IPS-NIHi7 (cell line): ENCODE data around the gene C13orf46.
"Not testable (repeated sequence)": the region's sequence is repeated elsewhere in the genome, so short reads cannot be mapped to it uniquely, and the experiment has no call there.

Experiments
- DNase-seq: peaks from one replicate; pipeline ENCODE4 v3.0.0; 2012; ENCODE audit warnings: mixed read lengths; ENCODE audit errors: extremely low spot score

C13orf46 gene

DNA sequence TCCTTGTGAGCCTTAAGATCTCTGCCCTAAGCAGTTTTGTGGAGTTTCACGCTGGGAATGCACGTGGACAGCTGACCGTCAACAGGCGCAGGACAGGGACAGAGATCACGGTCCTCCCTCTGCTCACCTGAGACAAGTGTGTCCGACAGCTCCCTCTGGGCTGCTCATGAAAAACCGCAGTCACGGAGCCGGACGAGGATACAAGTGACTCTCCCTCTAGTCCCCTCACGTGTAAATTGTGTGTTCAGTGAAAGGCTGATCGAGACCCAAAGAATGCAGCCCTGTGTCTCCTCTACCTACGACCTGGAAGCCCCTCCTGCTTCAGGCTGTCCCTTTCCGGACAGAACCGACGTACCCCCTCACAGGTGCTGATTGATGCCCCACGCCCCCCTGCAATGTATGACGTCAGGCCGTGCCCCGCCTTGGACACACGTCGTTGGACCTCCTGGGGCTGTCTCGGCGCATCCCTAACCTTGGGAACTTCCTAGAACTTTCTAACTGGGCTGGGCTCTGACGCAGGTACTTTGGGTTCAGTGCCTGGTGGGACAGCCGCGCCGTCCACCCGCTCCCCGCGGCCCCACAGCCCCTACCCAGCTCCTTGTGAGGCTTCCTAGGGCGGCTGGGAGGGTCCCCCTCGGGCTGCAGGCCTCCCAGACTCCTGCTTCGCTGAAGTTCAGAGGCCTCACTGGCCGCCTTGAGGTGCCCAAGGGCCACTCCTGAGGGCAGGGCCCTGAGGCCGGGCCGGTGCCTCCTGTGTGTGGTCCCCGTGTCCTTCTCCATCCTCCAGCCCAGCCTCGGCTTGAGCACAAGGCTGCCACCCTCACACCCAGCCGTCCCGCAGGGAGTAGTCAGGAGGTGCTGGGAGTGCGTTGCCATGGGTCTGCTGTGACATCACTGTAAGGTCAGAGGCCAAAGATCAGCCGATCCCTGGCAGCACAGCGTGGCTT lies at the start of gene C13orf46:
Gene C13orf46, minus strand, starts transcription at position 859 of the 947 bp plus-strand sequence. Its CDS starts 79 bp downstream, at position 780.
- DNase-seq, result no peak

DNA sequence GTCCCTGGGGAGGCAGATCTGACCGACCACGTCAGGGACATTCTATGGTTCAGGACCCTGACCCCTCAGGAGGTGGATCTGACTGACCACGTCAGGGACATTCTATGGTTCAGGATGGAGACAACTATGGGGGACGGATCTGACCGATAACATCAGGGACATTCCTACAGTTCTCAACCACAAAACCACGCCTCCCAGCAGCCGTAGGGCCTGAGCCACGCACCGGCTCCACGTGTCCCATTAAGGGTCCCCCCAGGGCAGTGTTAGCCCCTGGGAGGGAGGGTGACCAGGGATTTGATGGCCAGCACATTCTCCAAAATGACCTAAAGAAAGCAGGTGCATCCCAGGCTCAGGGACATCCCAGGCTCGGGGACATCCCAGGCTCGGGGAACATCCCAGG lies 49.0 kb upstream of the C13orf46 start:
- no peak for DNase-seq

DNA sequence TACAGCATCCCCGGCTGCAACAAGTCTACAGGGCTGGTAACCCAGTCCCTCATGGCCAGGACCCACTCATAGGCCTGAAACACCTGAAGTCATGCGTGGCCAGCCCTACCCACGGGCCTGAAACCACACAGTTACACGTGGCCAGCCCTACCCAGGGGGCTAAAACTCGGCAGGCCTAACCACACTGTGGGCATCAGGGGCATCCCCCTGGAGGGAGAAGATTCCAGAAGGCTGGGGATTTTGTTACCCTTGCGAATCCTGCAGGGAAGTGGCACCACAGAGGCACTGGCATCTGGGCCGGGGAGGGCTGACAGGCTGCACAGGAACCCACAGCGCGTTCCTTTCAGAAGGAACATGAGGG lies 48.4 kb upstream of the C13orf46 start:
- no peak for DNase-seq

DNA sequence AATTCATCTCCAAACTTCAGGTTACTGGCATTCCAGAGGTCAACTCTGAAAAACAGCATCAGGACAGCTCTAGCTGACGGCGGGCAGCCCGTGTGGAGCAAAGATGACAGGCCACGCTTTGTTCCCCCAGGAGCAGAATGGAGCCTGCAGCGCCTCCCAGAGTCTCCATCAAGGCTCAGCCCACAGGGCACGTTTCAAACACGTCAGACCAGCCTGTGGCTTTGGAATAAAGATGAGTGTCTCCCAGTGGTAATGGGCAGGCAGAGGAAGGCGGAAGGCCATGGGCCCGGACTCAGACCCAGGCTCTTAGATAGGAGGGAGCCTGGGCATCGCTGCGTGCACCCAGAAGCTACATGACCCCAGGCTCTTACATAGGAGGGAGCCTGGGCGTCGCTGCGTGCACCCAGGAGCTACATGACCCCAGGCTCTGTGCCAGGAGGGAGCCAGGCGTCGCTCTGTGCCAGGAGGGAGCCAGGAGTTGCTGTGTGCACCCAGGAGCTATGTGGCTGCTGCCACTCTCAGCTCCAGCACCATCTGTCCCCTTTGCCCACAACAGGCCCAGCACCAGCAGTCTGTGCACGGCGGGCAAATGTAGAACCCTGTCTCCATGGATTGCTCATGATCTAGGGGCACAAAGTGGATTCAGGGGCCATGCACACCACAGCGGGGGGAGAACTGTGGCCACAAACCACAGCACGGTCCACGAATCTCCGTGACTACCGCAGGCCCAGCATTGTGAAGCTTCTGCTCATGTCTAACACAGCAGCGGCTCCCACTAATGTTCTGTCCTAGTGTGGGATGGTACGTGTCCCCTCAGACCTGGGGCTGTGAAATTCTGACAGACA lies 47.8 kb upstream of the C13orf46 start:
- no peak for DNase-seq

DNA sequence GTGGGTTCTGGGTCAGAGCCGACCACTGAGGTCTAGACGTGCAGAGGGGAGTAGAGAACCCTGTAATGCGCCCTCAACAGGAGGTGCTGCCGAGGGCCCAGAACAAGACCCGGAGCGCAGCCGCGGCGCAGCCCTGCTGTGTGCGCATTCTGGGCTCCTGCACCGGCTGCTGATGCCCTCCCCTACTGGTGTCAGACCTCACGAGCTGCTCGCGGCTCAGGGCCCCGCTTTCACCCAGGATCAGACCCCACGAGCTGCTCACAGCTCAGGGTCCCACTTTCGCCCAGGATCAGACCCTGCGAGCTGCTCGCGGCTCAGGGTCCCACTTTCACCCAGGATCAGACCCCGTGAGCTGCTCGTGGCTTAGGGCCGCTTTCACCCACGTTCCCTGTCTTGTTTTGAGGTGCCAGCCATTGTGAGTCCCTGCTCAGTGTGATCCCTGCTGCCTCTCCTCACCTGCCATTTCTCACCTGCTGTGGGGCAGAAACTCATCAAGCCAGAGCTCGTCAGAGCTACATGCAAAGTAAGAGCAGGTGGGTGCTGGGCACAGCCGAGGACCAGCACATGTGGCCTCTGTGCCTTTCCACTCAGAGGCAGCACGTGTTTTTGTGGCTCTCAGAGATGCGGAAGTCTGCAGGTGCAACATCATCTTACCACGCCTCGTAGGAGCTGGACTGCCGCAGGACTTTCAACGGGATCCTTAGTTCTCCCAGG lies 47.0 kb upstream of the C13orf46 start:
- DNase-seq, result no peak

DNA sequence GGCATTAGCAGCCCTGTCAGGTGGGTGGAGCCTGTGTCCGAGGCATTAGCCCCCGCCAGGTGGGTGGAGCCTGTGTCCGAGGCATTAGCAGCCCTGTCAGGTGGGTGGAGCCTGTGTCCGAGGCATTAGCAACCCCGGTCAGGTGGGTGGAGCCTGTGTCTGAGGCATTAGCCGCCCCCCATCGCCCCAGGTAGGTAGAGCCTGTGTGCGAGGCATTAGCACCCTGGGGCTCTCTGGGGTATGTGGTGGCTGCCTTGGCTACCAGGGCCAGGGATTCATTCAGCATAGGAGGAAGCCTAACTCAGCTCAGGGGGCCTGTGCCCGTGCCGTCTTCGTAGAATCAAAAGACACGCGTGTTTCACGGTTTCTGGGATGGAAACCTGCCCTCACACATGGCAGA lies 46.3 kb upstream of the C13orf46 start:
- DNase-seq, result not testable (repeated sequence)

DNA sequence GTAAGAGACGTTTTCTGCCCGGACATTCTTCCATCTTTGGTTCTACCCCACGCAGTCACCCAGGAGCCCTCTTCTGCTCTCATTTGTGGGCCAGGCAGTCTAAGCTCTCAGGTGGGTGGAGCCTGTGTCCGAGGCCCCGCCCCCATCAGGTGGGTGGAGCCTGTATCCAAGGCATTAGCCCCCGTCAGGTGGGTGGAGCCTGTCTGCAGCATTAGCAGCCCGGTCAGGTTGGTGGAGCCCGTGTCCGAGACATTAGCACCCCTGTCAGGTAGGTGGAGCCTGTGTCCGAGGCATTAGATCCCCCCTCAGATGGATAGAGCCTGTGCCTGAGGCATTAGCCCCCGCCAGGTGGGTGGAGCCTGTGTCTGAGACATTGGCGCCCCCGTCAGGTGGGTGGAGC lies 45.5 kb upstream of the C13orf46 start:
- DNase-seq, result peak; percentile 82

DNA sequence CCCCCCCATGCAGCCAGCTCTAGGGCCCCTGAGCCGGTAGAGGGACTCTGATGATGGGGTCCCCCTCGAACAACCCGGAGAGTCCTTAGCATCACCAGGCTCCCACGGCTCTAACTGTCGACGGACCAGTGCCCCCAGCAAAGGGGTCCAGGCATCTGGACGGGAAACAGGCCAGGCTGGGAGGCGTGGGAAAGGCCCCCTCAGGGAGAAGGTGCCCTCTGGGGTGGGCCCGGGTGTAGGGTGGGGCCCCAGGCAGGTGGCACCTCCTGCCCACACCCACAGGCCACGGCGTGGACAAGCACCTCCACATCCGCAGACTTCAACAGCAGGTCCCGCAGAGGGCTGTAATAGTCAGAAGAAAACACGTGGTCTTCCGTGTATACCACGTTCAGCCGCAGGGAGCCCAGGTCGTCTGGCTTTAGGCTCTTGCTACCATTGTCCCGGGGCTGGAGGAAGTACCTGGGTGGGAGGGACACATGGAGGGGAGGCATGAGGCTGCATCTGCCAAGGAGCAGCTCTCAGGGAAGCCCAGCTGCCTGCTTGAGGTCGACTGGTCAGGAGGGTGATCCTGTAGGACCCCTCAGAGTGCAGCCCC lies 44.7 kb upstream of the C13orf46 start:
- no peak for DNase-seq

DNA sequence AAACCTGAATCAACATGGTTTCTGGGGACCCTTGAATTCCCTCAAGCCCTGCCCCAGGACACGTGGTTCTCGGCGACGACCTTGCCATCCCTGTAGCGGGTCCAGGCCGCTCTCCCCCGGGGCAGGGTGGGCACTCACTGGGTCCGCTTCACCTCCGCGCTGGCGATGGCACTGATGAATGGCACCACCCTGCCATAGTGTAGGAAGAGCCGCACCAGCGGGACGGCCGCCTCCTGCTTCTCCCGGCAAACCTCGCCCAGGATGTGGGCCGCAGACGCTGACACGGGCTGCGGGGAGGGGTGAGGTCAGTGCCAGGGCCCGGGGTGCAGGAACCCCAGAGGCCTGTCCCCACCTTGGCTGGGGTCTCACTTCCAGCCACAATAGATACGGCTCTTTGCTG lies 44.1 kb upstream of the C13orf46 start:
- DNase-seq, result no peak

DNA sequence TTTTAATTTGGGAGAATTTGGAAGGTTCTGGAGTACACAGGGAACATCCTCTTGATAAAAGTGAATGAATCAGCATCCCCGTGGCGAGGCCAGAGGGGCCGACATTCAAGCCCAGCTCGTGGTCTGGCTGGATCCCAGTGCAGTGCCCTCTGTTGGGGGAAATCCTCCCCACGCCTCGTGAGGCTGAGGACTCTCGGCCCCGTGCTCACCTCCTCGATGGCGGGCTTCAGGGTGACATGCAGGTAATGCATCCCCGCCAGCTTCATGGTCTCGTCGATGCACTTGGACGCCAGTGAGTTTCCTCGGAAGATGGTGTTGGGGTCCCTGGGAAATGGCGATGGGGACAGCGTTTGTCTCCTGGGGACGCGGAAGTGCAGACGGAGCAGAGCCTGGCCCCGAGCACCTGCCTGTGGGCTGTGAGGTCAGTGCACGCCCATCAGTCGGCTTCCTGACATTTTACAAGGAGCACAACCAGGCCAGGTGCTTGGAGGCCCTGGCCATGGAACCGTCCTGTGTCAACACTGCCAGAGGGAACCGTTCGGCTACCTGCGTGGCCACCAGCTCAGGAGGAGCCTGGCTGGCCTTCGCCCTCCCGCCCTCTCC lies 43.3 kb upstream of the C13orf46 start:
- DNase-seq, result peak; percentile 63

DNA sequence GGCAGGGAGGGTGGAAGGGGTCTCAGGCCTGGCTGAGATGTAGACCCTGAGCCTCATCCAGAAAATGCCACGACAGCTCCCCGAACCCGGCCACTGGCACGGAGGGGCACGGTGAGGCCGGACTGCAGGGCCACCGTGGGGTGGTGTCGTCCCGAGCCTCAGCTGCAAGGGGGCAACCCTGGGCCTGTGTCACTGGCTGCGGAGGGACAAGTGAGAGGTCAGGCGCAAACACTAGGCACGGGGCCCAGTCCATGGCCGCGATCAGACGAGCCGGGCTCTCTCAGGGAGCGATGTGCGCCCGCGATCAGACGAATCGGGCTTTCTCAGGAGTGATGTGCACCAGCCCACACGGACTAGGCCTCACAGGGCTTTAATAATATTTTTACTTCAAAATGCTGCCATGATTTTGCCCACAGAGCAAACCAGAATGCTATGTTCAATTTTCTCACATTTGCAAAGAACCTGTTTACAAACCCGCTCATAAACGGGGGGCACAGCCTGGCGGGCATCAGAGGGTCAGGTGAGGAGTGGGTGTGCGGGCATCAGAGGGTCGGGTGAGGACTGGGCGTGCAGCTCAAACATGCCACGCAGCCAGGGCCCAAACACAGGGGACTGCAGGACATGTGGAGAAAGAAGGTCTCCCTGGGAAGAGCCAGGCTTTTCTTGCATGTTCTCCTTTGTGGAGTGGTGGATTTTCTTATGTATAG lies 42.6 kb upstream of the C13orf46 start:
- no peak for DNase-seq

DNA sequence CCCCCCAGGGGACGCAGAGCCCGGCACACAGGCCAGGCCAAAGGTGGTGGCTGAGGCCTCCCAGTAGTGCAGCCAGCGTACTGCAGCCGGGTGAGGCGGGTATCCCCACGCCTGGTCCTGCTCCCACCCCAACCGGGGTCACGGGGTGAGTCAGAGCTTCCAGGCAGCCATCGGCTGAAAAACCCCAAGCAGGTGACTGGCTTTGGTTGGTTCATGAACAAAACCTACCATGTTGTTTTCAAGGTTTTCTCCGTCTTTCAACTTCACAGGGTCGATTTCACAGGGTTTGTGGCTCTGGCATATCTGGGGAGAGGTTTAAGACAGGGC lies 42.1 kb upstream of the C13orf46 start:
- no peak for DNase-seq

DNA sequence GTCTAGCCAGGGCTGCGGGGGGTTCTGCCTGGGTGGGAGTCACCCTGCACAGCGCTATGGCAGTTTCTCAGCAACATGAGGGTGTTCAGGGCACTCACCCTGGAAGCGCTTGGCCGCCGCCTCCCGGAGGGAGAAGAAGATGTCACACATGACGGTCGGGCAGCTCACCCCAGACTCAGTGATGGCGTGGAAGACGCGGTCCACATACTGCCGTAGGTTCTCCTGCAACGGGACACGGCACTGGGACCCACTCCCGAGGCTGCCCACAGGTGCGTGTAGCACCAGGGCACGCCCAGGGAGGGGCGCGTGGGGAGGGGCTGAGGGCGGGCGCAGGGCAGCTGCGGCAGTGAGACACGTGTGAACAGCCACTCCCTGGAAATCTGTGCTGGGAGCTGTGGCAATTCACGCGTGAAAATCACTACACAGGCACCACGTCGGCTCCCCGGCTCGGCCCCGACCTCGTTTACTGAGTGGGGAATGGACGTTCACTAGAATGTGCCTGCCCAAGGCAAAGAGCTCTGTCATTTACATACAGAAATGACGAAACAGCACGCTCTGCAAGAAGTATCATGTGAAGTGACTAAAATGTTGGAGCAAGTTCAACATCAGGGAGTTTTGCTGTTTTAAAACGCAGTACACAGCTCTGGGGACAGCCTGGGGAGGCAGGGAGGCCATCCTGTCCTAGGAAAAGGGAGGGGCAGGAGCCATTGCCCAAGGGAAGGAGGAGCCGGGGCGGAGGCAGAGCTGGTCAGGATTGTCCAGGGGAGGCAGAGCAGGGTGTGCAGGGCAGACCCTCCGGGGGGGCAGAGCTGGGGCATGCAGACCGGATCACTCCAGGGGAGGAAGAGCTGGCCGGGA lies 41.5 kb upstream of the C13orf46 start:
- DNase-seq, result no peak

DNA sequence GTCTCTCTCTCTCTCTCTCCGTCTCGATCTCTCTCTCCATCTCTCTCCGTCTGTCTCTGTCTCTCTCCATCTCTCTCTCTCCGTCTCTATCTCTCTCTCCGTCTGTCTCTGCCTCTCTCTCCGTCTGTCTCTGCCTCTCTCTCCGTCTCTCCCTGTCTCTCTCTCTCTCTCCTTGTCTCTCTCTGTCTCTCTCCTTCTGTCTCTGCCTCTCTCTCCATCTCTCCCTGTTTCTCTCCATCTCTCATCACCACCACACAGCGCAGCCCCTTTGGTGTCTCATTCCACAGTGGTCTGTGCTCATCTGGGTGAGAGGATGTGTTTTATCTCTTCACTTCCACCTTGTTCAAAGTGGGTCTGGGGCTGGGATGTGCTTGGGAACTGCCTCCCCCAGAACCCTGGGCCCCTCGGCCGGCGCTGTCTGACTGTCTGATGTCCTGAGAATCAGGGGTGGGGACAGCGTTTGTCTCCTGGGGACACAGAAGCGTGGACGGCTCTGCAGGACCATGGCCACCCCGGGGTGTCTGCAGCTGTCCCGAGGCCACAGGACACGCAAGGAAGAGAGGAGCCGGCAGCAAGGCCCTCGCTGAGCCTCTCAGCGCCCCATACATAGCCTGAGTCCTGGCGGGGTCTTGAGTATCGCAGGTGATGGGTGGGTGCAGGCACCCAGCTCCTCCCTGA lies 40.2 kb upstream of the C13orf46 start:
- no peak for DNase-seq

DNA sequence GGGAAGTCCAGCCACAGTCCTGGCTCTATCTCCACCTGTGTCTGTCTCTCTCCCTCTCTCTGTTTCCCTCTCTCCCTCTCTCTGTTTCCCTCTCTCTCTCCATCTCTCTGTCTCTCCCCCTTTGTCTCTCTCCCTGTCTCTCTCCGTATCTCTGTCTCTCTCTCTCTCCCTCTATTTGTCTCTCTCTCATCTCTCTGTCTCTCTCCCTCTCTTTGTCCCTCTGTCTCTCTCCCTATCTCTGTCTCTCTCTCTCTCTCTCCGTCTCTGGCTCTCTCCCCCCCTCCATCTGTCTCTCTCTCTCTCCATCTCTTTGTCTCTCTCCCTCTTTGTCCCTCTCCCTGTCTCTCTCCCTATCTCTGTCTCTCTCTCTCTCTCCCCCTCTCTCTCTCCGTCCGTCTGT lies 39.5 kb upstream of the C13orf46 start:
- no peak for DNase-seq

DNA sequence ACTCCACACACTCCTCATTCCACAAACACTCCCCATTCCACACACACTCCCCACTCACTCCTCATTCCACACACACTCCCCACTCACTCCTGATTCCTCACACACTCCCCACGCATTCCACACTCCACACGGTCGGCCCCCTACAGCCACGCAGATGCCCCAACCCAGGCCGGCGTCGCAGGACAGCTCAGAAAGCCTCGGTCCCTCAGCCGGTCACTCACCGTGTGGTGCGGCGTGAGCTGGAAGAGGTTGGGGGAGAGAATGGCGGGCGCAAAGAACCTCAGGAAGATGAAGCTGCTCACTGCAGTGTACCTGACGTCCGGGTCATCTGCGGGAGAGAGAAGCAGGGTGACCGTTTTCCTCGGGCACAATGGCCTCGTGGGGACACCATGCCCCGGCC lies 39.0 kb upstream of the C13orf46 start:
- no peak for DNase-seq

DNA sequence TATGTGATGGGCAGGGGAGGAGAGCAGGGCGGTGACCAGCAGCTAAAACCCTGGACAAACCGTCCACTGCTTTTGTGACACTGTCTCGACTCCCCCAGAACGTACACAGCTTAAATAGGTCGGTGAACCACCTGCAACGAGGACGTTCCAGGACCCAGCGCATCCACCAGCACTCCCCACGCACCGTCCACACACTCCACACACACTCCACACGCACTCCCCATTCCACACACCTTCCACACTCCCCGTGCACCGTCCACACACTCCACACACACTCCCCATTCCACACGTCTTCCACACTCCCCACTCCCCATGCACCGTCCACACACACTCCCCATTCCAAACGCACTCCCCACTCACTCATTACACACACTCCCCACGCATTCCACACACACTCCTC lies 38.3 kb upstream of the C13orf46 start:
- DNase-seq, result no peak

DNA sequence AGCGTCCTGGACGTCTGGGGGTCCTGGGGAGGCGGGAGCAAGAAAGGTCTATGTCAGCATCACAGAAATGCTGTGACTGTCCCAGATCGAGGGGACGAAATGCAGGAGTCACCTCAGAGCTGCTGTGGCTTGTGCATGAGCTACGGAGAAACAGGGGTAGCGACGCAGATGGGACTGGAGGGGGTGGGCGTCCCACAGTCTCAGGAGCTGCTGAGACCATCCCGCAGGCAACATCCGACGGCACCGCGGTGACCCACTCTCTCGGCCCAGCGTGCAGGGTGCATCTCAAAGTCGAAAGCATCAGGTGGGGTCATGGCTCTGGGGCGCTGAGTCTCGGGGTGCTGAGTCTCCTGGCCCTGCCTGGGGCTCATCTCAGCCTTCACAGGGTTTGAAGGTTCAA lies 37.4 kb upstream of the C13orf46 start:
- no peak for DNase-seq

DNA sequence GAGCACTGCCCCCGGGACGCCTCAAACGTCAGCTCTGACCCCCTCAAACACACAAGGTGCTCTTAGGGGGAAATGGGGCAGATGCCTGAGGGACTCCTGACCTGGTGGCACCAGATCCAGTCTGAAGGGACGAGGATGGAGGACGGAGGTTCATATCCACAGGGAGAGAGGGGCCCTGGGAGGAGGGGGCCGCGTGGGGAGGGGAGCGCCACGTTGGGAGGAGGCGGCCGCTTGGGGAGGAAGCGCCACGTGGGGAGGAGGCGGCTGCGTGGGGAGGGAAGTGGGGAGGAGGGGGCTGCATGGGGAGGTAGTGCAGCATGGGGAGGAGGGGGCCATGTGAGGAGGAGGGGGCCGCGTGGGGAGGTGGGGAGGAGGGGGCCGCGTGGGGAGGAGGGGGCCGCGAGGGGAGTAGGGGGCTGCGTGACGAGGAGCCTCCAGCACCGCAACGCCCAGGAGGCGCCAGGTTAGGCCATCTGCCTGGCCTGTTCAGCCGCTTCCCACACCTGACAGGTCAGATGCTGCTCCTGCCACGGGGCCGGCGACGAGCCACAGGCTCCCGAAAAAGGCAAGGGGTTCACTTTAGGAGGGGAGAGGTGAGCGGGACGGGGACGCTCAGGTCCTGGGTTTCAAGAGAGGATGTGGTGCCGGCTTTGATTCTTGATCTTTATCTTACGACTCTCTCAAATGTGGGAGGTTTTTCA lies 36.7 kb upstream of the C13orf46 start:
- no peak for DNase-seq
